ENCODE data around the gene G3BP1. TPM values are rescaled to one million over a fixed set of nuclear protein-coding genes. Genes with fewer than 3 reads are reported as not detected.
"Not testable (repeated sequence)": the region's sequence is repeated elsewhere in the genome, so short reads cannot be mapped to it uniquely, and the experiment has no call there.

The G3BP1 gene
- total RNA-seq, 4 donors from 2014 or later, result 72.1 to 240 (median 168) TPM

GRCh38 chr5:151846765-151847164 lies 75.0 kb downstream of the G3BP1 start:
- no peak for DNase-seq
- no peaks in the 10 kb centered on the region for H3K36me3 ChIP-seq
- TF ChIP-seq CTCF (IDR thresholded peaks at IDR 0.05) (no peak), POLR2A (IDR thresholded peaks at IDR 0.05) (no peak)
- no peaks in the 10 kb centered on the region for H3K4me1 ChIP-seq
- intact Hi-C loops (cut with DNase I; ENCODE audit: low total_unique reads), result no loop called here
- H3K27ac ChIP-seq, result no peak overlapping the region
- no peak overlapping the region for H3K4me3 ChIP-seq
- no peaks in the 10 kb centered on the region for H3K27me3 ChIP-seq
- H3K9me3 ChIP-seq, result no peaks in the 10 kb centered on the region

- no peaks in the 10 kb centered on the region for H3K4me1 ChIP-seq
- H3K4me3 ChIP-seq, result no peak overlapping the region
- no peak for TF ChIP-seq POLR2A (IDR thresholded peaks at IDR 0.05)
- TF ChIP-seq CTCF (IDR thresholded peaks at IDR 0.05), result no peak
- intact Hi-C loops (cut with DNase I; ENCODE audit: low total_unique reads), result no loop called here
- no peak for DNase-seq
- no peaks in the 10 kb centered on the region for H3K9me3 ChIP-seq
- H3K27ac ChIP-seq, result no peak overlapping the region
- no peaks in the 10 kb centered on the region for H3K36me3 ChIP-seq
- H3K27me3 ChIP-seq, result no peaks in the 10 kb centered on the region
Observed at GRCh38 chr5:151847871-151848270, 76.1 kb downstream of the G3BP1 start.

- no peak for TF ChIP-seq POLR2A (IDR thresholded peaks at IDR 0.05)
- TF ChIP-seq CTCF (IDR thresholded peaks at IDR 0.05), result no peak
- Histone ChIP-seq H3K36me3 (no peaks in the 10 kb centered on the region), H3K27ac (no peak overlapping the region), H3K4me1 (no peaks in the 10 kb centered on the region), H3K9me3 (no peaks in the 10 kb centered on the region), H3K27me3 (no peaks in the 10 kb centered on the region), H3K4me3 (no peak overlapping the region)
- intact Hi-C loops (cut with DNase I; ENCODE audit: low total_unique reads), result no loop called here
- no peak for DNase-seq
Observed at GRCh38 chr5:151855701-151856100, 83.9 kb downstream of the G3BP1 start.

- no peak for DNase-seq
- Histone ChIP-seq H3K4me3 (no peak overlapping the region), H3K27me3 (no peaks in the 10 kb centered on the region), H3K36me3 (no peaks in the 10 kb centered on the region), H3K9me3 (no peaks in the 10 kb centered on the region), H3K4me1 (no peaks in the 10 kb centered on the region), H3K27ac (no peak overlapping the region)
- TF ChIP-seq POLR2A (IDR thresholded peaks at IDR 0.05), result no peak
- no peak for TF ChIP-seq CTCF (IDR thresholded peaks at IDR 0.05)
- intact Hi-C loops (cut with DNase I; ENCODE audit: low total_unique reads), result no loop called here
Observed at GRCh38 chr5:151856861-151857260, 85.1 kb downstream of the G3BP1 start.

GRCh38 chr5:151860867-151861266 lies 89.1 kb downstream of the G3BP1 start:
- H3K36me3 ChIP-seq; H3K4me3 ChIP-seq; intact Hi-C loops (cut with DNase I; ENCODE audit: low total_unique reads); H3K27ac ChIP-seq; H3K9me3 ChIP-seq; H3K4me1 ChIP-seq; H3K27me3 ChIP-seq; DNase-seq: not testable (repeated sequence)

Other genes starting within 250 kb of the G3BP1 start
- gene FAT2, start 180.6 kb upstream of the G3BP1 start, total RNA-seq, result 1 to 10 TPM in 1 of 4 donors, under 1 TPM in 1, not detected in 2; 0.12 to 9.1 TPM
- gene SPARC, start 85.0 kb upstream of the G3BP1 start, total RNA-seq, result 1,000 to 10,000 TPM in 1 of 4 donors, 100 to 1,000 TPM in 3; 341 to 2,293 (median 751) TPM
- gene ATOX1, start 13.3 kb upstream of the G3BP1 start, total RNA-seq, result 10 to 100 TPM in 3 of 4 donors, 1 to 10 TPM in 1; 2.6 to 99.7 (median 47.6) TPM
- gene GLRA1, start 152.9 kb downstream of the G3BP1 start, total RNA-seq, result not detected

Data from uterus (tissue), 4 donors.